ENCODE measurements around the gene RARRES2. TPM values are rescaled to one million over a fixed set of nuclear protein-coding genes. Genes with fewer than 3 reads are reported as not detected.
"Not testable (repeated sequence)": the region's sequence is repeated elsewhere in the genome, so short reads cannot be mapped to it uniquely, and the experiment has no call there.

Gene RARRES2
- total and polyA plus RNA-seq, 12 donors: 132 to 7,984 (median 3,315) TPM

DNA sequence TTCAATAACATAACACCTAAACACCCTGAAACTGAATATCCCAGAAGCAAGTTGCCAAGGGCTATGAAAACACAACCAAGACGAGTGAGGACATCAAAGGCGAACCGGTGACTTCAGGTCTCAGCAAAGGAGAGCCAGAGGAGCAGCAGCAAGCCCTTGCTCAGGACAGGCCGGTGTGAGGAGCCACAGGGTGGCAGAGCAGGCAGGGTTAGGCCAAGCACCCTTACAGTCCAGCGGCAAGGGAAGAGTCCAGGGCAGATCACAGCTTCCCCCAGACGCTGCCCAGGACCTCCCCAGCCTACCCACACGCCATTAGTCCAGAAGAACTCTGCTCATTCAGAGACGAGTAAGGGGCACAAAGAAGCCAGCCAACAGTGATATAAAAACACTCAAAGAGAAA, 45.8 kb downstream of the RARRES2 start:
- not testable (repeated sequence) for H3K9me3 ChIP-seq (replicated peaks in 1 of 3)

DNA sequence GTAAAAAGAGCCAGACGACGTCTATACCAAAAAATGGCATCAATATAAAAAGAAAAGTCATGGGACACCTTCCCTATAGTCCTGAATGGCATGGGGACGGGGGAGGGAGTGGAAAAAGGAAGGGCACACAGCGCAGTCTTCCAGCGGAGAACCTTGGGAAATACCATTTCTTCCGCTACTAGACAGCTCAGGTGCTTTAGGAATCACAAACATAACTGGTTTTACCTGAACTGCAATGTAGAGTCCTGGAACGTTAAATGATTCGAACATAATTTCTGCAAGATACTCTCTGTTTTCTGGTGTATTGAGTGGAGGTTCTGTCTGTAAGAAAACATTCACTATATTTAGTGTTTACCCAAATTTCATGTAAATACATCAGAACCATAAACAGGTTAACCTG, 46.4 kb downstream of the RARRES2 start:
- intact Hi-C loops (cut with DNase I); H3K27ac ChIP-seq; H3K4me3 ChIP-seq; H3K27me3 ChIP-seq; DNase-seq; H3K36me3 ChIP-seq (replicated peaks in 1 of 2); H3K4me1 ChIP-seq (replicated peaks in 1 of 2); H3K9me3 ChIP-seq (replicated peaks in 1 of 3): not testable (repeated sequence)
- WGBS, 4 donors: 92 to 98% (median 97%) methylated on average over 8 of the region's 8 CpGs

More for the DNA sequence above, 45.8 kb downstream of the RARRES2 start:
- H3K4me3 ChIP-seq; DNase-seq; intact Hi-C loops (cut with DNase I); H3K4me1 ChIP-seq (replicated peaks in 1 of 2); H3K27me3 ChIP-seq; H3K36me3 ChIP-seq (replicated peaks in 1 of 2); H3K27ac ChIP-seq: not testable (repeated sequence)
- 40 to 82% (median 63%) methylated on average over 1 to 3 of the region's 8 CpGs for WGBS, 4 donors

DNA sequence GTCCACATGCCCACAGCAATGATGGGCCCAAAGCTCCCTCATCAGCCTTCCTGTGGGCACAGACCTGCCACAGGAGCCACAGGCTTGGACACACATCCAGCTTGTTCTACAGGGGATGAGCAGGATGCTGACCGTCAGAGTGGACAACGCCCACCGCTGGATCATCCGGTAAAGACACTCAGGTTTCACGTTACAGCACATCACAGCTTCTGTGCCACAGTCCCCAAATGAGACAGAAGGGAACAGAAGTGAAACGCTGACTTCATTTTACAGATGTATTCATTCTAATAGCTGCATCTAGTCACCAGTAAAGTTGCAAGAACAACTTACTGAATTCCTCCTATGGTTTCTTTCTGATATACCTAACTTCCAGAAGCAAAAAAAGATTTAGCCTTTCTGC, 51.1 kb downstream of the RARRES2 start:
- H3K4me3 ChIP-seq; H3K4me1 ChIP-seq (replicated peaks in 1 of 2); H3K27ac ChIP-seq; intact Hi-C loops (cut with DNase I); H3K9me3 ChIP-seq (replicated peaks in 1 of 3); DNase-seq; H3K27me3 ChIP-seq; H3K36me3 ChIP-seq (replicated peaks in 1 of 2): not testable (repeated sequence)
- WGBS, 4 donors: 71 to 77% (median 74%) methylated on average over 2 to 6 of the region's 6 CpGs

DNA sequence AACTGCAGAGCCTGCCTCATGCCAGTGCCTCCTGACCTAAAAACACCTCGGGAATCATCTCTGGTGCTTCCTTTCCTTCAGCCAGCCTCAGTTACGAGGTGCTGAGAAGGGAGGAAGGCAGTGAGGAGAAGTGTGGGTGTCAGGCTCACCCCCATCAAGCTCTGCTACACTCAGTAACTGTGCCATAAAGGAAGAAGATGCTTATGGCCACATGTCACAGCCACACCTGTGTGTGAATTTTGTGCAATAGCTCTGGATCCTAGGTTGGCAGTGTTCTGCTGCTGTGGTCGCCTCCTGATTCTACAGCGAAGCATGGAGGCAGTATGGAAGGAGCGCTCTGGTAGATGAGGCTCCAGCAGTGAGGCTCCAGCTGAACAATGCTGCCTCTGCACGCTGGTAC, 52.6 kb downstream of the RARRES2 start:
- peak in 1 of 7 donors; percentile 5 for DNase-seq
- H3K27me3 ChIP-seq; H3K4me1 ChIP-seq (replicated peaks in 1 of 2); H3K36me3 ChIP-seq (replicated peaks in 1 of 2); H3K4me3 ChIP-seq; H3K9me3 ChIP-seq (replicated peaks in 1 of 3); H3K27ac ChIP-seq; intact Hi-C loops (cut with DNase I): not testable (repeated sequence)
- 90 to 94% (median 93%) methylated on average over 2 to 5 of the region's 6 CpGs for WGBS, 4 donors

Other genes with a start within 250 kb of the RARRES2 start
- gene LRRC61, start 18.3 kb downstream of the RARRES2 start, total RNA-seq: 1,000 to 10,000 TPM in 1 of 9 donors, 100 to 1,000 TPM in 6, 10 to 100 TPM in 2; 11.4 to 1,435 (median 224) TPM
- 10 to 100 TPM in 2 of 3 donors, 1 to 10 TPM in 1; 8.6 to 34.5 (median 33.6) TPM for gene LRRC61, start 18.3 kb downstream of the RARRES2 start, polyA plus RNA-seq
- gene ACTR3C, start 18.1 kb downstream of the RARRES2 start, total RNA-seq: 10 to 100 TPM; 14.5 to 50.0 (median 31.8) TPM
- 10 to 100 TPM in 2 of 3 donors, 1 to 10 TPM in 1; 6.6 to 16.9 (median 10.7) TPM for gene ACTR3C, start 18.1 kb downstream of the RARRES2 start, polyA plus RNA-seq
- 100 to 1,000 TPM in 8 of 9 donors, 10 to 100 TPM in 1; 47.5 to 294 (median 208) TPM for gene REPIN1, start 27.2 kb upstream of the RARRES2 start, total RNA-seq
- 100 to 1,000 TPM in 1 of 3 donors, 10 to 100 TPM in 2; 69.0 to 140 (median 95.8) TPM for gene REPIN1, start 27.2 kb upstream of the RARRES2 start, polyA plus RNA-seq
- 10 to 100 TPM in 1 of 9 donors, 1 to 10 TPM in 8; 3.2 to 13.9 (median 7.1) TPM for gene ZNF775, start 37.7 kb upstream of the RARRES2 start, total RNA-seq
- gene ZNF775, start 37.7 kb upstream of the RARRES2 start, polyA plus RNA-seq: 1 to 10 TPM in 2 of 3 donors, under 1 TPM in 1; 0.26 to 6.0 (median 3.0) TPM
- gene GIMAP8, start 109.0 kb upstream of the RARRES2 start, total RNA-seq: 10 to 100 TPM in 5 of 9 donors, 1 to 10 TPM in 4; 6.1 to 18.4 (median 11.2) TPM
- gene GIMAP8, start 109.0 kb upstream of the RARRES2 start, polyA plus RNA-seq: 1 to 10 TPM; 6.1 to 9.3 (median 6.8) TPM
- 10 to 100 TPM in 7 of 9 donors, 1 to 10 TPM in 2; 4.2 to 24.8 (median 15.9) TPM for gene GIMAP7, start 173.2 kb upstream of the RARRES2 start, total RNA-seq
- 10 to 100 TPM; 17.6 to 39.3 (median 24.7) TPM for gene GIMAP7, start 173.2 kb upstream of the RARRES2 start, polyA plus RNA-seq
- 10 to 100 TPM; 24.6 to 52.7 (median 37.8) TPM for gene GIMAP4, start 225.8 kb upstream of the RARRES2 start, total RNA-seq
- gene GIMAP4, start 225.8 kb upstream of the RARRES2 start, polyA plus RNA-seq: 10 to 100 TPM; 19.6 to 35.6 (median 27.9) TPM